IPS DF 6.9 (cell line): ENCODE results near the gene TOPBP1.

Source experiments
- DNase-seq: peaks from one replicate; pipeline ENCODE4 v3.0.0-alpha.2; 2013; ENCODE audit warnings: low read depth, low spot score
- H3K27ac ChIP-seq: one replicate; pipeline ENCODE4 v1.5.1; 2013; ENCODE audit warnings: low read length, control low read depth
- H3K27me3 ChIP-seq: 2 replicates; pipeline ENCODE4 v1.6.1; 2013; ENCODE audit warnings: mild to moderate bottlenecking, low read length; ENCODE audit not compliant: control insufficient read depth, insufficient read depth
- H3K36me3 ChIP-seq: 2 replicates; pipeline ENCODE4 v1.6.1; 2013; ENCODE audit warnings: low read length; ENCODE audit not compliant: control insufficient read depth, insufficient read depth
- H3K4me1 ChIP-seq: 2 replicates; pipeline ENCODE4 v1.6.1; 2013; ENCODE audit warnings: low read length; ENCODE audit not compliant: control insufficient read depth, insufficient read depth
- H3K4me3 ChIP-seq: 2 replicates; pipeline ENCODE4 v1.5.1; 2013; ENCODE audit warnings: mild to moderate bottlenecking, low read length
- H3K9me3 ChIP-seq: 2 replicates; pipeline ENCODE4 v1.6.1; 2013; ENCODE audit warnings: low read length, inconsistent platforms; ENCODE audit not compliant: control insufficient read depth, insufficient read depth
- WGBS: extraction: QIAGEN DNeasy Blood & Tissue Kit; methylation state at CpG from one replicate; pipeline ENCODE4 v1.1.7; 2013; ENCODE audit warnings: mixed read lengths, missing lambda C conversion rate; ENCODE audit not compliant: insufficient read length, insufficient coverage; 5-methylcytosine and 5-hydroxymethylcytosine counted together

TOPBP1 gene

DNA sequence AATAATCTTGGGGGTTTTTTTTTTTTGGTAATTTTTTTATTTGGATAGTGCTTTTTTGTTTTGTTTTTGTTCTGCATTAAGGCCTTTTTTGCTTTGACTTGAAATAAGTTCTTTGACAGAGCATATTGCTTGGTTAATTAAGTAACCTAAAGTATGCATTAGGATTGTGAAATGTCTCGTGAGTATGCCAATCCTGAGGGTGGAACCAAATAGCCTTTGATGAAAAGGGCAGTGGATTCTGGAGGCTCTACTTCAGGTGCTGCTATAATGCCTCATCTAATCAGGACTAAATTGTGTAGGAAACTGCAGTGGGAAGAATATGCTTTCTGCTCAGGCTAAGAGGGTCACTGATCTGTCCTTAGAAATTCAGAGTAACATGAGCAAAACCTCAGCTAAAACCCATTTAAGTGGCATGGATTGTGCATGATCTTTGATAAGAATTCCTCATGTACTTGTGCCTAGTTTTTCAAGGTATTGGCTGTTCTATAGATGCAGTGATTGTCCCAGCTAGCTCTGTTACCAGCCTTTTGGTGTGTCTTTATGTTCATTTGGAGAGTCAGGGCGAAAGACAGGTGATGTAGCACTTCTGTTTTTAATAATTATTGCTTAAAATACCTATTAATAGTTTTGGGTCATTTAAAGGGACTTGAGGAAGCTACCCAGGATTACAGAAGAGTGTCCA lies 72.8 kb downstream of the TOPBP1 start:
- H3K36me3 ChIP-seq, result peaks cover 17% of the 10 kb centered on the region; the same call in 1 of the 2 replicates
- WGBS, result no CpG with 5 or more reads among the region's 2 CpGs
- no peak overlapping the region for H3K27ac ChIP-seq
- H3K27me3 ChIP-seq, result no peaks in the 10 kb centered on the region
- H3K9me3 ChIP-seq, result no peaks in the 10 kb centered on the region
- no peaks in the 10 kb centered on the region for H3K4me1 ChIP-seq
- no peak overlapping the region for H3K4me3 ChIP-seq
- no peak for DNase-seq

DNA sequence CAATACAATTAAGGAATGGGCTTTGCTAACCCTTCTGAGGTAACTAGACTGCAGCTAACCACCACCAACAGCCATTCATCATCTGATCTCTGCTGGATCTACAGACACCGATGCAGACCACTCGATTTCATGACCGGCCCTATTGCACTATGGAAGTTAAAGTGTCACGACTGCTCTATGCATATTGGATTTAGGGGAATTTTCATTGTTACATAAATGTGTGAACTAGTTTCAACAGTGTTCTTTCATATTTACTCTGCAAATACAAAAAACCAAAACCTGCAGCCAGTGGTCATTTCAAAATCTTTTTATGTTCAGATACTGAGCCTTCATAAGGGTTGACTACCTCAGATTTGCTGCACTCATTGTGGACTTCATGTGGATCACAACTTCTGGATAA lies 73.7 kb downstream of the TOPBP1 start:
- no CpG with 5 or more reads among the region's 4 CpGs for WGBS
- no peaks in the 10 kb centered on the region for H3K9me3 ChIP-seq
- H3K4me3 ChIP-seq, result no peak overlapping the region
- H3K4me1 ChIP-seq, result no peaks in the 10 kb centered on the region
- no peaks in the 10 kb centered on the region for H3K27me3 ChIP-seq
- no peak for DNase-seq
- peaks cover 20% of the 10 kb centered on the region; the same call in 1 of the 2 replicates for H3K36me3 ChIP-seq
- H3K27ac ChIP-seq, result no peak overlapping the region

DNA sequence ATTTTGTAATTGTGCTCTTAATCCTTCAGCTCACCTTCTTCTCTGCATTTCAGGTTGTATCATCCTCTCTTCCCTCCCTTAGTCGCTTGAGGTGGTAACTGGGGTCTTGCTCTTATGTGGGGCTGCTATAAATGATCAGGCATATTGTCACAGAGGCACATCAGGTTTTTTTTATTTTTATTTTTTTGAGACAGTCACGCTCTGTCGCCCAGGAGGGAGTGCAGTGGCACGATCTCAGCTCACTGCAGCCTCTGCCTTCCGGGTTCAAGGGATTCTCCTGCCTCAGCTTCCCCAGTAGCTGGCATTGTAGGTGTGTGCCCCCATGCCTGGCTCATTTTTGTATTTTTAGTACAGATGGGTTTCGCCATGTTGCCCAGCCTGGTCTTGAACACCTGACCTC lies 78.3 kb downstream of the TOPBP1 start:
- no CpG with 5 or more reads among the region's 6 CpGs for WGBS
- H3K27ac ChIP-seq, result no peak overlapping the region
- H3K27me3 ChIP-seq, result no peaks in the 10 kb centered on the region
- H3K9me3 ChIP-seq, result no peaks in the 10 kb centered on the region
- peaks cover 21% of the 10 kb centered on the region for H3K36me3 ChIP-seq
- no peak for DNase-seq
- H3K4me1 ChIP-seq, result no peaks in the 10 kb centered on the region
- H3K4me3 ChIP-seq, result no peak overlapping the region

DNA sequence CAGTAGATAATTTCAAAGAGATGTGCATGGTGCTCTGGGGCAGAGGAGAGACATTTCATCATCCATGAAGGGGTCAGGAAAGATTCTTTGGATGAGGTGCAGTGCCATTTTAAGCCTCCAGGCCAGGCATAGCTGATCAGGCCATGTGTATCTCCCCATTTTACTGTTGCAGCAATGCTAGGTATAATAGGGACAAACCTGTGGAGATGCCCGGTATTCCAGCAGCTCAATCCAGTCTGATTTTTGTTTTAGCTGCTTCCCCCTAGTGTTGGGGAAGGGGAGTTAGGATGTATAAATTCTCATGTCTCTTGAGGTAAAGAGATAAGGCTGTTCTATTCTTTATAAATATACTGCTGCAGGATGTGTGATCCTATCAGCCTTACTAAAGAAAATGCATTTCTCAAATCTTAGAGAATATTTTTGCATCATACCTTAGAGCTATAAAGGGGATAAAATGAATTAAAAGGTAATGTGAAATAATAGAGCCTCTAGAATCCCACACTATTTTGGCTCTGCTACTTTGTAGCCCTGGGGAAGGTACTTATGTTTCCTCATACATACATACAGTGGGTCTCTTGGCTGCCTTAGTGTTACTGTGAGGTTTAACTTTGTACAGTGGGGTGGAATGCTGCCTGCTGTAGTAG lies 83.1 kb downstream of the TOPBP1 start:
- no CpG with 5 or more reads among the region's 1 CpG for WGBS
- H3K27me3 ChIP-seq, result no peaks in the 10 kb centered on the region
- H3K9me3 ChIP-seq, result no peaks in the 10 kb centered on the region
- H3K27ac ChIP-seq, result no peak overlapping the region
- H3K4me3 ChIP-seq, result no peak overlapping the region
- H3K4me1 ChIP-seq, result no peaks in the 10 kb centered on the region
- peaks cover 10% of the 10 kb centered on the region for H3K36me3 ChIP-seq
- no peak for DNase-seq

DNA sequence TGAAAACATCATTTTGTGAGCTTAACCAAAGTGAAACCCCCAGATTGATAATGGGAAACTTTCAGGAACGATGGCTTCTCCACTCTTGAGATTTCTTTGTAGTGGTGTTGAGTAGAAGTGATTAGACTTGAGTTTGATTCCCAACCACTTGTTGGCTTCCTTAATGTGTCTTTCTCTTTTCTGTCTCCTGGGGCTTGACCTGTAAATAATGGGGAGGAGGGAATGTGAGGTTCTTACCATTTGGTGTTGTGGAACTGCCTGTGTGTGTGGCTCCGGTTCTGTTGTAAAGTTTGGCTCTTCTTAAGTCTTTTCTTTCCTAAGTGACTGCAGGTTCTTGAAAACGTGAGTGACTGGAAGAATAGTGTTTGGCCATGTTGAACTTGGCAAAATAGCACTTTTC lies 85.6 kb downstream of the TOPBP1 start:
- H3K4me3 ChIP-seq, result no peak overlapping the region
- no peaks in the 10 kb centered on the region for H3K9me3 ChIP-seq
- no peak for DNase-seq
- peaks cover 3% of the 10 kb centered on the region for H3K36me3 ChIP-seq
- H3K27ac ChIP-seq, result no peak overlapping the region
- H3K4me1 ChIP-seq, result no peaks in the 10 kb centered on the region
- H3K27me3 ChIP-seq, result no peaks in the 10 kb centered on the region
- WGBS, result no CpG with 5 or more reads among the region's 3 CpGs

DNA sequence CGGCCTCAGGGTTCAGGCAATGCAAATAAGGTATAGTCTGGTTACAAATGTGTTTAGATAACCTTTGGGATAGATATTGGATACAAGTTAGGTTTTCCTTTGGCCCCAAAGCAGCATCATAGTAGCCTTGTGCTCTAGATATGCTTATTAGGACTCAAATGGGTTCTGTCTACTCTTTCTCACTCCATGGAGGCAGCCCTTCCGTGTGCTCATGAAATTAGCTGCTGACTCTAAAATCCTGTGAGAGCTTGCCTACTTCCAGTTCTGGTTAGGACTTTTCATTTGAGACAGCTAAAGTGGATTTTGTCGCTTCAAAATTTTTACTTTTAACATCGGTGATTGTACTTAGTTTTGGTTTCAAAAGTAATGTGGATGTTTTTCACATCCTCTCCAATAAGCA lies 86.7 kb downstream of the TOPBP1 start:
- Histone ChIP-seq H3K36me3 (peaks cover 3% of the 10 kb centered on the region), H3K4me1 (no peaks in the 10 kb centered on the region), H3K9me3 (no peaks in the 10 kb centered on the region), H3K4me3 (peak overlapping the region; percentile 80; the same call in 1 of the 2 replicates), H3K27me3 (no peaks in the 10 kb centered on the region), H3K27ac (no peak overlapping the region)
- DNase-seq, result no peak
- WGBS, result no CpG with 5 or more reads among the region's 4 CpGs

DNA sequence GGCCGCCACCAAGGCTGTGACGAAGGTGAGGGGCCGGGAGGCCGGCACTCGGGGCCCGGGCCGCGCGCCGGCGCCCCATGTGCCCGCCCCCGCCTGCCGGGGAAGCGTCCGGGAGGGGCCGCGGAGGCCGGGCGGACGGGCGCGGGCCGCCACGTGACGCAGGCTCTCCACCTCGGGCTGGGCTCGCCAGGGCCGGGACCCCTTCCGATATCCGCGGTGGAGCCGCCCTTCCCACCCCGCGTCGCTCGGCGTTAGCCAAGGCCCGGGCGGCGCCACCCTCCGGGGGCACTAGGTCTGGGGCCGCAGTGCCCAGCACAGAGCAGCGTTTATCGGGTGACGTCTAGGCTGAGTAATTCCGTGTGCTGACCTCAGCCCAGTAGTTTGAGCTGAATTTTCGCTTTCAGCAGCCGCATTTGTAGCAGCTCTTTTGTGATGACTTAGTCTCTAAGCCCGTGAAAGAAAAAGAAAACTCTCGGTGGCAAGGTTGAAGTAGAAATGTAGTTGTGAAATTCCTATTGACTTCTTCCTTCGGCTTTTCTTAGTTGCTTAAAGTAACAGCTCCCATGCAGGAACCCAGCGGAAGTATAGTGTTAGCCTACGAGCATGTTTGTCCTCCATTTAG lies 87.4 kb downstream of the TOPBP1 start:
- DNase-seq, result no peak
- H3K4me1 ChIP-seq, result no peaks in the 10 kb centered on the region
- H3K36me3 ChIP-seq, result no peaks in the 10 kb centered on the region; the same call in 1 of the 2 replicates
- no peaks in the 10 kb centered on the region for H3K27me3 ChIP-seq
- no peaks in the 10 kb centered on the region for H3K9me3 ChIP-seq
- H3K4me3 ChIP-seq, result peak overlapping the region; percentile 80
- no peak overlapping the region for H3K27ac ChIP-seq
- no CpG with 5 or more reads among the region's 54 CpGs for WGBS

DNA sequence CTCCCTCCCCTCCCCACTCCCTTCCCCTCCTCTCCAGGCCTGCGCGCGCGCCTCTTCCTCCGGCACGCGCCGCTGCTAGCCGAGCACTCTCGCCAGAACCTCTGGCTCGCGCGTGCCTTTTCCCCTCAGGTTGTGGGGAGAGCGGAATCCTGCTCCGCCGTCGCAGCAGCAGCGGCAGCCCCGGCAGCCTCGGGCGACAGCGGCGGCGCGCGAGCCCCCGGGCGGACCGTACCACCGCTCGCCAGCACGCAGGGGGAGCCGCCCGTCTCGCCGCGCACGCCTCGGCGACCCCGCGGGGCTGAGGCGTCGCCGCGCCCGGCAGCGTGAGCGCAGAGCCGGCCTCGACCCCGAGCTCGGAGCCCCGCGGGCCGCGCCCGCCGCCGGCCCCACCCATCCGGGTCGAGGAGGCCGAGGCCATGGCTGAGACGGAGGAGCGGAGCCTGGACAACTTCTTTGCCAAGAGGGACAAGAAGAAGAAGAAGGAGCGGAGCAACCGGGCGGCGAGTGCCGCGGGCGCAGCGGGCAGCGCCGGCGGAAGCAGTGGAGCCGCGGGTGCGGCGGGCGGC lies 88.0 kb downstream of the TOPBP1 start, which contains the start of gene CDV3:
CDV3 (plus strand) TSS at position 58 of the 566 bp plus-strand sequence; CDS start at position 417, 359 bp downstream.
- no peaks in the 10 kb centered on the region for H3K9me3 ChIP-seq
- no peaks in the 10 kb centered on the region; the same call in 1 of the 2 replicates for H3K36me3 ChIP-seq
- WGBS, result no CpG with 5 or more reads among the region's 81 CpGs
- no peak for DNase-seq
- no peaks in the 10 kb centered on the region for H3K27me3 ChIP-seq
- H3K27ac ChIP-seq, result no peak within 1 kb of the TSS
- no peaks in the 10 kb centered on the region for H3K4me1 ChIP-seq
- H3K4me3 ChIP-seq, result peak within 1 kb of the TSS; percentile 80

DNA sequence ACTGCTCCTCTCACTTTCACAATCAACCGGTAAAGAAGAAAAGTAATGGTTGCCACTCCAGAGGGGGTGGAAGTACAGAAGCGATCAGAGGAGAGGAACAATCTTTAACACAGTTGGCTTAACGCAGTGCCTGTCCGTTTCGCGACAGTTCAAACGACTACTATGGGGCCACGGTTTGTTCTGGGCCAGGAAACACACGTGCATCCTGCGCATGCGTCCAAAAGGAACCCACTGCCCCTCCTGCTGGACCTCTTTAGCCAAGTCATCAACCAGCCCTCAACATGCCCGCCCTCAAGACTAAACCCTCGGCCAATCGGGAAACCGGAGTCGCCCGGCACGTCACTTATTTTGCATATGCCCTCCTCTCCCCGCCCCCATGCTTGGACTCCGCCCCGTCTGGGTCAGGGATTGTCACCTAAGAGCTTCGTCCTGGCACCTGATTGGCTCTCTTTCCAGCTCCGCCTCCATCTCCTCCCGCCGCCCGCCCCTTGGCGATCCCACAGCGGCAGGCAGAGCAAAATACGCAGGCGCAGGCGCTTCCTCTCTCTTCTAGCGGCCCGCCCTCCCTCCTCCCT lies 88.6 kb downstream of the TOPBP1 start:
- DNase-seq, result peak; percentile 99
- peak overlapping the region; percentile 80; the same call in 1 of the 2 replicates for H3K4me3 ChIP-seq
- WGBS, result no CpG with 5 or more reads among the region's 33 CpGs
- no peaks in the 10 kb centered on the region for H3K9me3 ChIP-seq
- no peaks in the 10 kb centered on the region; the same call in 1 of the 2 replicates for H3K36me3 ChIP-seq
- H3K4me1 ChIP-seq, result no peaks in the 10 kb centered on the region
- H3K27me3 ChIP-seq, result no peaks in the 10 kb centered on the region
- H3K27ac ChIP-seq, result no peak overlapping the region
